GM19193 (cell line): Measurements from ENCODE around the gene KAT6B.

ENCODE experiments used
- POLR2A ChIP-seq: IDR thresholded peaks from 4 replicates; pipeline ENCODE4 v1.6.1; 2011; ENCODE audit not compliant: insufficient read depth, insufficient read length; ENCODE audit errors: extremely low read depth

Gene KAT6B

GRCh38 chr10:74934100-74934812 is 107.9 kb downstream of the KAT6B start:
- no peak for TF ChIP-seq POLR2A

GRCh38 chr10:74936577-74937265 is 110.3 kb downstream of the KAT6B start:
- no peak for TF ChIP-seq POLR2A

- TF ChIP-seq POLR2A: no peak
Measured at GRCh38 chr10:74937266-74937856, 111.0 kb downstream of the KAT6B start.

DNA sequence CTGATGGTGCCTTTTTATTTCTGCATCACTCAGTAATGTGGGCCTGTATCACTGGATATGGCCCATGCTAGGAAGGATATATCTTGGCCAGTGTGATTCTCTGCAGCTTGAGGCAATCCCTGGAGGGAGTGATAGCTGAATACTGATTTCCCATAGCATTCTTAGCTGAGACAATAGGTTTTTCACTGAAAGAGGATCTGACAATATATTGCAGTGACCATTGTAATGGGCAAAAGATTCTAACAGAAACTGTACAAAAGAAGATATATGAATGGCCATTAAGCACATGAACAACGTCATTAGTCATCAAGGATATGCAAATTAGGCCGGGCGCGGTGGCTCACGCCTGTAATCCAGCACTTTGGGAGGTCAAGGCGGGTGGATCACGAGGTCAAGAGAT is 117.8 kb downstream of the KAT6B start:
- no peak for TF ChIP-seq POLR2A

GRCh38 chr10:74947781-74948401 is 121.5 kb downstream of the KAT6B start:
- no peak for TF ChIP-seq POLR2A

- no peak for TF ChIP-seq POLR2A
Measured at GRCh38 chr10:74949034-74949832, 122.8 kb downstream of the KAT6B start.

- no peak for TF ChIP-seq POLR2A
Measured at GRCh38 chr10:74949843-74950765, 123.7 kb downstream of the KAT6B start.

DNA sequence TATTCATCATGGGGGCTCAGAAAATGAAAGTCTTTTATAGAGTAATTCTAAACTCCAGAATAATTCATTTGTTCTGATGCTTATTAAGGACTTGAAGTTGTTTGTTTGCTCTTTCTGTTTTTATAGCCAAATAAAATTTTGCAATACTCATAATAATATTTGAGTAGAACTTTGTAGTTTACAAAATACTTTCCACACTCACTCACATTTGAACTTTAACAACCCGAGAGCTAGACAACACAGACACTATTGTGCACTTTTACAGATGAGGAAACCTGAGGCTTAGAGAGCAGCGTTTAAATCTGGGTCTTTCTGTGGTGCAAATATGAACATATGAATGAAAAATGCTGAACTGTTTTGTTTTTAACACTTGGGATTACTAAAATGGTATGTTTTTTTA is 126.8 kb downstream of the KAT6B start:
- TF ChIP-seq POLR2A: no peak

DNA sequence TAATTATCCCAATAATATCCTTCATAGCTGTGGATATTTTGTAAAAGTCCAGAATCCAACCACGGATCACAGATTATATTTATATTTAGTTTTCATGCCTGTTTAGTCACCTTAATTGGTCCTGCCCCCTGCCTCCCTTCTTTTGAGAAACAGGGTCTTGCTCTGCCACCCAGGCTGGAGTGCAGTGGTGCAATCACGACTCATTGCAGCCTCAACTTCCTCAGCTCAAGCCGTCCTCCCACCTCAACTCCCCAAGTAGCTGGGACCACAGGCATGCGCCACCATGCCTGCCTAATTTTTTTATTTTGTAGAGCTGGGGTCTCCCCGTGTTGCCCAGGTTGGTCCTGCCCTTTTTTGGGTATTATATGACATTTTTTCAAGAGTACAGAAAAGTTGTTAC is 129.4 kb downstream of the KAT6B start:
- no peak for TF ChIP-seq POLR2A

DNA sequence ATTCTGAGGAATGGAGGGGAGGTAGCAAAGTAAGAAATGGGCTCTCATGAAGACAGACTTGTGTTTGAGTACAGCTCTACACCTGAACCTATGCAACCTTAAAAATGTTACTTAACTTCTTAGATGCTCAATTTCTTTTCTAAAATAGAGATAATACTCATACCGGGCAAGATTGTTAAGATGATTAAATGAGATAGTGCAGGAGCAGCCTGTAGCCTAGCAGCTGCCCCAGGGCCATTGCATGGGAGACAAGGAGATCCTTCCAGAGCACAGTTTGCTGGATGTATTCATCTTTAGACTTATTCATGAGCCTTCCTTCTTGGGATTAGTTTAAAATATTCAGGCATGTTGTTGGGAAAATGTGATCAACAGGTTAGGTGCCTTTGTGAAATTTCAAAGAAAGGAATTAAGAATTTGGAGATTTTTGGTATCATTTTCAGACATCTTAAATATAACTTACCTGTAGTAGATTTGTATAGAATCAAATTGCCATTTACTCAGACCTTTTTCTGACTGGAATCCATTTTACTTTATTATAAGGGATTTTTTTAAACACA is 130.2 kb downstream of the KAT6B start:
- TF ChIP-seq POLR2A: no peak

DNA sequence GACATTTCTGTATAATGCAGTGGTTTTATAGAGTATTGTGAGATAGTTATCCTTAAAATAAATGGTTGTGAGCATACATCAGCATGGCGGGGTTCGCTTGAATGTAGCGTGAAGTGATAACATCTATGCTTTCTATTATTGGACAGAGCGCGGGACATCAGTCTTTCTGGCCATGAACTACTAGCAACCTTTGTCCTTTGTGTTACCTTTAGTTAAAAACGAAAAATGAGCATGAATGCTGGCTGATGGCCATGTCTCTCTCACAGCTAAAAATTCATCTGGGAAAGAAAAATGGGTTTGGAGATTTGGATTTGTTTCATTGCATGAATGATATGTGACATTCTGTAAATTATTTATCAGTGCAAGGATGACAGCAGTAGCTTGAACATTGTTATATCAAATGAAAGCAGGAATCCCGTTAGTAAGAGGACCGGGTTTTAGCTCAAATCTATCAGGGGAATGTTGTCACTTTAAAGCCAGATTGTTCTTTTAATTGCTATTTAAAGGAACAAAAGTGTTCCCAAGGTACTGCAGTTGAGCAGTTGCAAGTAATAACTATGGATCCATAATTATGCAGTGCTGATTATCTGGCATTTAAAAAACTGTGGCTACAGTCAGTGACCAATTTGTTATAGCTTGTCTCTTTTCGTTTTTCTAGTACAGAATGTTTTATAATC is 131.0 kb downstream of the KAT6B start:
- no peak for TF ChIP-seq POLR2A

- no peak for TF ChIP-seq POLR2A
Measured at GRCh38 chr10:74958316-74958715, 131.9 kb downstream of the KAT6B start.

- no peak for TF ChIP-seq POLR2A
Measured at GRCh38 chr10:74960670-74961069, 134.3 kb downstream of the KAT6B start.

DNA sequence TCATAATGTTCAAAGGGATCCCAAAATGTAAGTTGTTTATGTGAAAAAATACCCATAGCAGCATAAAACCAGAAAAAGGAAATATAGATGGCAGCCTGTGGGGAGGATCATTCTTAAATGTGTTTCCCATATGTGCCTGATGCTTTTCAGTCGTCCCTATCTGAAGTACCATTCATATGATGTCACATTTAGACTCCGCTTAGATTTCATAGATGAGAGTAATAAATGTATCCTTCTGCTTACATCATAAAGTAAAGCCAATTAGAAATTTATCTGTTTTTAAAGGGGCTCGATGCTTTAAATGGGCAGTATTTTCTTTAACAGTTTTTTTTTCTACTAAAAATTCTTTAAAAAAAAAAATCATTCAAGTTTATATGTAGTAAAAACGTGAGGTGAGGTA is 136.1 kb downstream of the KAT6B start:
- TF ChIP-seq POLR2A: no peak

DNA sequence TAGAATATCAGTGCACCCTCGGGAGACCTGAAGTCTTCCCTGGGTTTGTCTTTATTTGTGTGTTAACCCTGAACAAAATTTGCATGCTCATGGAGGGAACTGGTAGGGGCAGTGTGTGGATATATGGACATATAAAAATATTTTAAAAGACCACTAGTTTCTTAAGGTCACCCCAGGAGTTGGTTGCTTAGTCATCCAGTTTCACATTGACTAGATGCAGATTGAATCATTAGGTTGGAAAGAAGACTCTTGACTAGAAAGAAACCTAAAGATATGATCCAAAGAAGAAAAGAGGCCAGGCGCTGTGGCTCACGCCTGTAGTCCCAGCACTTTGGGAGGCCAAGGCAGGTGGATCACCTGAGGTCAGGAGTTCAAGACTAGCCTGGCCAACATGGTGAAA is 137.1 kb downstream of the KAT6B start:
- no peak for TF ChIP-seq POLR2A
